HepG2 (cell line): Measurements from ENCODE around the gene GAL3ST2. TPM values are rescaled to one million over a fixed set of nuclear protein-coding genes. Genes with fewer than 3 reads are reported as not detected.

Experiments
- ATAC-seq: fragments of 200-7000 bp; cut with Tn5 transposase; 3 replicates; pipeline ENCODE4 v1.9.1; 2020; ENCODE audit warnings: mild to moderate bottlenecking, moderate library complexity
- BruUV-seq: library from RNA; stranded (reverse); fragments of 400-500 nt; replicated peaks from 2 replicates; lab custom pipeline; 2021; lab: Mats Ljungman, UMichigan
- CTCF ChIA-PET: fragments of 300-600 bp; formaldehyde crosslinking; extraction: SDS; loops from one replicate; lab custom pipeline; 2021; ENCODE audit warnings: low total read pairs, inconsistent platforms, low intra/inter-chr PET ratio; lab: Yijun Ruan, JAX
- POLR2A ChIA-PET: fragments of 350-600 bp; sonication (Branson Sonifier 250); formaldehyde crosslinking; loops from one replicate; lab custom pipeline; 2020; ENCODE audit warnings: antibody characterized with exemption, inconsistent platforms; lab: Yijun Ruan, JAX
- DNase-seq: peaks from one replicate; pipeline ENCODE4 v3.0.0-alpha.2; 2015; ENCODE audit warnings: low spot score
- FAIRE-seq: peaks from 3 replicates; lab custom pipeline; 2011; peaks lifted over from hg19 to GRCh38; lab: Jason Lieb, UNC
- H2AFZ ChIP-seq: one replicate; pipeline ENCODE4 v1.6.1; 2011; ENCODE audit warnings: low read length, inconsistent platforms
- H3K27ac ChIP-seq: fragments of 300-600 bp; 3 replicates; pipeline ENCODE4 v1.8.0; 2011; ENCODE audit warnings: mixed run types, mild to moderate bottlenecking, mixed read lengths, low read length, inconsistent platforms; ENCODE audit not compliant: insufficient read depth; ENCODE audit errors: extremely low read length
- H3K27me3 ChIP-seq, 2 experiments: fragments of 200-600 bp in 1 of 2; 2 replicates in 1 of 2; 3 replicates in 1 of 2; pipeline versions ENCODE4 v1.6.0 to v1.8.0; 2011; ENCODE audit warnings: low read length in 2 of 2, mild to moderate bottlenecking in 2 of 2, moderate library complexity in 2 of 2, inconsistent platforms in 1 of 2; ENCODE audit not compliant: insufficient read depth in 2 of 2, control insufficient read depth in 1 of 2
- H3K36me3 ChIP-seq, 2 experiments: fragments of 200-600 bp in 1 of 2; replicated peaks in 1 of 2; 2 replicates in 1 of 2; 3 replicates in 1 of 2; pipeline versions ENCODE4 v1.5.1 to v1.8.0; 2011; ENCODE audit warnings: low read length in 2 of 2, inconsistent platforms in 1 of 2; ENCODE audit not compliant: insufficient read depth in 2 of 2, control insufficient read depth in 1 of 2
- H3K4me1 ChIP-seq: 2 replicates; pipeline ENCODE4 v1.5.1; 2012; ENCODE audit warnings: low read length, inconsistent platforms; ENCODE audit not compliant: insufficient read depth
- H3K4me2 ChIP-seq: 2 replicates; pipeline ENCODE4 v1.6.0; 2011; ENCODE audit warnings: low read depth, low read length, inconsistent platforms
- H3K4me3 ChIP-seq, 3 experiments: fragments of 200-600 bp in 1 of 3; sonication (generic), shearing (Covaris generic) in 1 of 3; replicated peaks in 1 of 3; 2 replicates each; pipeline ENCODE4 v1.5.1; 2011 to 2016; ENCODE audit warnings: low read length in 3 of 3, inconsistent platforms in 2 of 3, low read depth in 2 of 3, mild to moderate bottlenecking in 2 of 3, control low read depth in 1 of 3, mixed read lengths in 1 of 3; ENCODE audit not compliant: insufficient read depth in 1 of 3
- H3K79me2 ChIP-seq: one replicate; pipeline ENCODE4 v1.6.1; 2011; ENCODE audit warnings: low read length, inconsistent platforms; ENCODE audit not compliant: insufficient read depth
- H3K9ac ChIP-seq: 2 replicates; pipeline ENCODE4 v1.6.0; 2011; ENCODE audit warnings: mild to moderate bottlenecking, low read depth, low read length, inconsistent platforms; ENCODE audit not compliant: insufficient read depth
- H3K9me3 ChIP-seq: 2 replicates; pipeline ENCODE4 v1.5.1; 2012; ENCODE audit warnings: mild to moderate bottlenecking, low read length
- H4K20me1 ChIP-seq: 2 replicates; pipeline ENCODE4 v1.6.0; 2011; ENCODE audit warnings: inconsistent platforms, mild to moderate bottlenecking, low read length, moderate library complexity; ENCODE audit not compliant: insufficient read depth
- AGO2 ChIP-seq: fragments of 200-400 bp; formaldehyde crosslinking; optimal IDR thresholded peaks from 2 replicates; pipeline ENCODE3; 2017; ENCODE audit warnings: mild to moderate bottlenecking, low read depth, low read length, moderate library complexity
- GLI4 ChIP-seq: sonication (generic); formaldehyde crosslinking; IDR thresholded peaks from 2 replicates; pipeline ENCODE4 v1.5.1; 2020; ENCODE audit warnings: missing genetic modification reagents, mild to moderate bottlenecking, moderate library complexity, borderline replicate concordance
- HNF4A ChIP-seq: sonication (generic); formaldehyde crosslinking; IDR thresholded peaks from 2 replicates; pipeline ENCODE4 v1.4.0; 2020; ENCODE audit warnings: missing genetic modification reagents
- HNRNPK ChIP-seq: fragments of 200-400 bp; formaldehyde crosslinking; IDR thresholded peaks from 2 replicates; pipeline ENCODE4 v1.6.1; 2018; ENCODE audit warnings: low read length, low read depth, moderate library complexity, mild to moderate bottlenecking; ENCODE audit not compliant: poor library complexity, severe bottlenecking
- KMT2B ChIP-seq: IDR thresholded peaks from 2 replicates; pipeline ENCODE4 v1.6.1; 2016; ENCODE audit warnings: missing genetic modification reagents, missing compliant biosample characterization
- PHF20 ChIP-seq: sonication (generic); formaldehyde crosslinking; IDR thresholded peaks from 2 replicates; pipeline ENCODE4 v1.5.0; 2020; ENCODE audit warnings: mild to moderate bottlenecking, missing genetic modification reagents
- POLR2A ChIP-seq, 2 experiments: IDR thresholded peaks; 2 replicates each; pipeline ENCODE4 v1.6.1; 2011; ENCODE audit warnings: low read depth in 2 of 2, low read length in 2 of 2, mild to moderate bottlenecking in 1 of 2, moderate library complexity in 1 of 2; ENCODE audit not compliant: insufficient read depth in 1 of 2
- RBFOX2 ChIP-seq: fragments of 200-400 bp; formaldehyde crosslinking; IDR thresholded peaks from 2 replicates; pipeline ENCODE4 v1.6.1; 2017; ENCODE audit warnings: low read depth, mild to moderate bottlenecking, low read length
- SYNCRIP ChIP-seq: fragments of 200-400 bp; formaldehyde crosslinking; IDR thresholded peaks from 2 replicates; pipeline ENCODE4 v1.6.1; 2018; ENCODE audit warnings: mild to moderate bottlenecking, low read depth, low read length; ENCODE audit not compliant: insufficient read depth
- TBX2 ChIP-seq: sonication (generic); formaldehyde crosslinking; IDR thresholded peaks from 2 replicates; pipeline ENCODE4 v1.5.0; 2020; ENCODE audit warnings: missing genetic modification reagents, mild to moderate bottlenecking, borderline replicate concordance
- XBP1 ChIP-seq: sonication (generic); formaldehyde crosslinking; IDR thresholded peaks from 2 replicates; pipeline ENCODE4 v1.5.0; 2020; ENCODE audit warnings: missing genetic modification reagents
- ZNF24 ChIP-seq: fragments of 450-650 bp; IDR thresholded peaks from 2 replicates; pipeline ENCODE4 v1.6.1; 2017; ENCODE audit warnings: antibody characterized with exemption, mild to moderate bottlenecking
- ZNF615 ChIP-seq: sonication (generic); formaldehyde crosslinking; IDR thresholded peaks from 2 replicates; pipeline ENCODE4 v1.5.0; 2020; ENCODE audit warnings: mild to moderate bottlenecking, missing genetic modification reagents, borderline replicate concordance
- ZNF749 ChIP-seq: sonication (generic); formaldehyde crosslinking; IDR thresholded peaks from 2 replicates; pipeline ENCODE4 v1.8.0; 2022; ENCODE audit warnings: mild to moderate bottlenecking, missing genetic modification reagents, moderate library complexity, borderline replicate concordance
- WGBS: methylation state at CpG from one replicate; pipeline ENCODE4 v1.1.6; 2017; ENCODE audit warnings: low lambda C conversion rate; 5-methylcytosine and 5-hydroxymethylcytosine counted together
- in situ Hi-C: cut with HindIII; loops from 2 replicates; pipeline ENCODE4 v1.10.0; 2017; ENCODE audit warnings: low pct_unique_long_range_greater_than_20kb; ENCODE audit not compliant: extremely low pct_ligation_motif_present
- intact Hi-C: fragments of 100-400 bp; cut with micrococcal nuclease; formaldehyde crosslinking; loops from one replicate; pipeline ENCODE4 v1.10.0; 2022; ENCODE audit not compliant: unreplicated experiment
- polyA plus RNA-seq, 8 experiments: library from polyadenylated mRNA; depleted of rRNA in 3 of 8; stranded (reverse) in 7 of 8; unstranded in 1 of 8; fragments of >200 nt; fragmentation: Illumina TruSeq in 4 of 8; extraction: Trizol in 4 of 8; gene quantifications; 2 replicates each; pipeline versions ENCODE4 v1.2.1 to v1.2.3, GENCODE V29; 2011 to 2016; ENCODE audit warnings: low read depth in 4 of 8, missing spikeins in 1 of 8, mixed read lengths in 1 of 8; ENCODE audit not compliant: insufficient read depth in 1 of 8
- total RNA-seq, 5 experiments: library from RNA; depleted of rRNA; stranded (reverse); fragments of >200 nt; fragmentation: Illumina TruSeq; extraction: Trizol; gene quantifications; 2 replicates each; pipeline ENCODE4 v1.2.3, GENCODE V29; 2016; ENCODE audit warnings: low read depth in 1 of 5

GAL3ST2 gene
- total and polyA plus RNA-seq, 2 of the 13 experiments (the other 11 are each of a cell fraction or from before 2014, with no cell fraction given): 0.17 to 0.20 TPM

DNA sequence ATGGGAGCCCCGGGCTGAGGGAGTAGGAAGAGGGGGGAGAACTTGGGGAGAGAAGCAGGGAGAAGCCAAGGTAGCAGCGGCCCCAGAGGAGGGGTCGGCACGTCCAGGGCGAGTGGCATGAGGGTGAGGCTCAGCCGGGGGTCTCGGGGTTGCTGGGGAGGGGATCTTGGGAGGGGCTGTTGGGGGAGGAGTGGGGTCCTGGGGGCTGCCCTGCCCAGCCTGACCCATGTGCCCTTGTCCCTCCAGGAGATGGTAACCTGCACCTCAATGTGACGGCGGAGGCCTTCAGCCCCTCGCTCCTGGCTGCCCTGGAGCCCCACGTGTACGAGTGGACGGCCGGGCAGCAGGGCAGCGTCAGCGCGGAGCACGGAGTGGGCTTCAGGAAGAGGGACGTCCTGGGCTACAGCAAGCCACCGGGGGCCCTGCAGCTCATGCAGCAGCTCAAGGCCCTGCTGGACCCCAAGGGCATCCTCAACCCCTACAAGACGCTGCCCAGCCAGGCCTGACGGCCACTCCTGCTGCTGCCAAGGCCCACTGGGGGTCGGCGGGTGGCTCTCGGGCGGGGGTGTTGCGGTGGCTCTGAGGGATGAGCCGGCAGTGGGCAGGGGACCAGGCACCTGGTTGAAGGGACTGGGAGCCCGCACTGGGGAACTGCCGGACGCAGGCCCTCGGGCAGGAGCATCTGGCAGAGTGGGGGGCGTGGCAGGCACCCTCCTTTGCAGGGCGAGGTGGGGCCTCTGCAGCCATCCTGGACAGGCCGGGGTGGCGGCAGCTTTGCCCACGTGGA is 9.0 kb upstream of the GAL3ST2 start:
- no peak overlapping the region for H3K27ac ChIP-seq
- no peak overlapping the region for H2AFZ ChIP-seq
- H3K4me3 ChIP-seq: no peak overlapping the region
- no peak overlapping the region for H3K9ac ChIP-seq
- no peaks in the 10 kb centered on the region; a peak in 1 of 5 replicates for H3K36me3 ChIP-seq
- TF ChIP-seq XBP1 (CRISPR knock-in tag): no peak
- TF ChIP-seq GLI4 (CRISPR knock-in tag): no peak
- TF ChIP-seq HNRNPK: peak; percentile 24
- peak; percentile 55; the same call in 1 of the 2 replicates for TF ChIP-seq RBFOX2
- no peak for TF ChIP-seq PHF20
- 0 out of 2 replicates have a peak, but pooled peaks have one; percentile 39 for TF ChIP-seq ZNF749 (CRISPR knock-in tag)
- TF ChIP-seq ZNF615: no peak
- TF ChIP-seq AGO2: peak; percentile 85
- TF ChIP-seq HNF4A: no peak
- no peak for TF ChIP-seq SYNCRIP
- TF ChIP-seq KMT2B: no peak
- TF ChIP-seq ZNF24: no peak
- TF ChIP-seq TBX2 (CRISPR knock-in tag): peak; percentile 21; the same call in 1 of the 2 replicates
- no peak for TF ChIP-seq POLR2A (IDR thresholded peaks at IDR 0.05; ENCODE audit: insufficient read depth in 1 of 2, low read depth in 2 of 2, low read length in 2 of 2)
- H3K4me1 ChIP-seq: peaks cover 35% of the 10 kb centered on the region
- WGBS: 96% methylated on average over 29 of the region's 37 CpGs
- no peaks in the 10 kb centered on the region for H3K9me3 ChIP-seq
- H4K20me1 ChIP-seq: no peaks in the 10 kb centered on the region
- in situ Hi-C loops: no loop called here
- no peak overlapping the region for H3K4me2 ChIP-seq
- no peaks in the 10 kb centered on the region; a peak in 1 of 5 replicates for H3K27me3 ChIP-seq
- intact Hi-C loops: no loop called here
- H3K79me2 ChIP-seq: peaks cover 22% of the 10 kb centered on the region
- CTCF ChIA-PET: no interaction called here
- BruUV-seq: no TSS peak
- FAIRE-seq (no peak), DNase-seq (no peak), ATAC-seq (no peak)
- POLR2A ChIA-PET: interaction anchor here (1.4 to 8.9 kb wide), 2 partner anchors 33 to 42 kb away, joined by 5 to 218 read pairs; partner anchors contain the start of genes D2HGDH and NEU4
